HG02885 (cell line): ENCODE results near the gene LAMP2.
"Not testable (repeated sequence)": the region's sequence is repeated elsewhere in the genome, so short reads cannot be mapped to it uniquely, and the experiment has no call there.

Source experiments
- ATAC-seq: cut with Tn5 transposase; IDR thresholded peaks from one replicate; pipeline ENCODE4 v1.9.1; 2021; ENCODE audit warnings: mild to moderate bottlenecking; ENCODE audit not compliant: unreplicated experiment, poor library complexity

The LAMP2 gene

GRCh38 chrX:120468825-120469525, at the start of gene LAMP2:
LAMP2 (minus strand) TSS chrX:120469296; CDS start chrX:120469169, 127 bp downstream.
- peak; percentile 95 for ATAC-seq

GRCh38 chrX:120517936-120518335, 48.8 kb upstream of the LAMP2 start:
- no peak for ATAC-seq

DNA sequence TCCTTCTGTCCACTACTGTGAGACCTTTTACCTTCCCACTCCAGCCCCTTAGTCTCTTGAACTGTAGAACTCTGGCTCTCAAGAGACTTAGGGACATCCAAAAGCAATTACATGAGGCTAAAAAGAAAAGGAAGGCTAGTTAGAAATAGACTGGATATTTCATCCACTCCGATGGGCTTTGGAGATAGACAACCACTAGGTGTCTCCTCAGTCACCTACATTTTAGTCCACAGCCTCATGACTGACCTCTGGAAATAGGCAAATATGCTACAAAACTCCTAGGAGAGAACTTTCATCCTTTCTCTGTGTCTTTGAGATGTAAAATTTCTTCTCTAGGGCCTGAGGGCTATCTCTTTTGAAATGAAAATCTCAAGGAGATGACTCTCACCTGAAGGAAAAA, 45.1 kb upstream of the LAMP2 start:
- peak; percentile 60 for ATAC-seq

DNA sequence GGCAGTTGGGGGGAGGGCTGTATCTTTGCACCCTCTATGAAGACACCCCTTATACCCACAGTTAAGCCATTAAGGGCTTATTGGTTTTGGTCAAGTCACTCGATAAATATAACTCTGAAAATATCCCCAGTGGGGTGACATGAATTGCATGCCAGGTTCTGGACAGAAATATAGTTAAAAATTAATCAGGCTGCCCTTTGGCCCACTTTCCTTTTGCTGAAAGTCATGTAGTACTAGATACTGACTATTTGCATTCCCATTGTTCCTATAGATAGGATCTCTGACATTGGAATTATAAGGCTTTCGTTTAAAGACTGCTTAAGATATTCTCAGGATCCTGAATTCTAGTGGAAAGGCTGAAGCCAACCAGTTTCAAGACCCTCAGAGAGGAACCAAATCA, 43.5 kb upstream of the LAMP2 start:
- ATAC-seq: no peak

GRCh38 chrX:120512222-120512621, 43.1 kb upstream of the LAMP2 start:
- no peak for ATAC-seq

GRCh38 chrX:120504569-120504968, 35.5 kb upstream of the LAMP2 start:
- no peak for ATAC-seq

DNA sequence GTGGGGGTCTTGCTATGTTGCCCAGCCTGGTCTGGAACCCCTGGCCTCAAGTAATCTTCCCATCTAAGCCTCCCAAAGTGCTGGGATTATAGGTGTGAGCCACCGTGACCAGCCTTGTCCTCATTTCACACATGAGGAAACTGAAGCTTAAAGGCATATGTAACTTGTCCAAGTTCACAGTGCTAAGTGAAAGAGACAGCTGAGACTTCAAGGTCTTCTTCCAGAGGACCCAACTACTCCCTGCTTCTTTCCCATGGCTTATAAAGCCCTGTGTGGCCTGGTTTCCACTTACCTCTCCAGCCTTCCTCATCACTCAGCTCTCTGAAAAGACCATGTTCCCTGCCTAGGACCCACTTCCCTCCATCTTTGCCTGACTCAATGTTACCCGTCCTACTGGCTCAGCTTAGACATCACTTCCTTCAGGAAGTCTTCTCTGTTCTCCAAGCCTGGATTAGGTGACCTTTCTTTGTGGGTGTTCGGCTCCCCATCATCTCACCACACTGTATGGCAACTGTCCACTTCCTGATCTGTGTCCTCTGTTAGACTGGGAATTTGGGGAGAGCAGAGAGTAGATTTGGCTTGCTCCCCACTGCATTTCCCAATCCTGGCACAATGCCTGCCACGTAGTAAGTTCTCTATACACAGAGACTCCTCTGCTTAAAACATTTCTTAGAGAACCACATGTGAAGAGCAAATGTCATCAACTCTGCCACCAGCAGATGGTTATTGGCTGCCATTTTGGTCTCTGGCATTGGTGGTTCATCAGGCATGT, 30.4 kb upstream of the LAMP2 start:
- ATAC-seq: no peak

DNA sequence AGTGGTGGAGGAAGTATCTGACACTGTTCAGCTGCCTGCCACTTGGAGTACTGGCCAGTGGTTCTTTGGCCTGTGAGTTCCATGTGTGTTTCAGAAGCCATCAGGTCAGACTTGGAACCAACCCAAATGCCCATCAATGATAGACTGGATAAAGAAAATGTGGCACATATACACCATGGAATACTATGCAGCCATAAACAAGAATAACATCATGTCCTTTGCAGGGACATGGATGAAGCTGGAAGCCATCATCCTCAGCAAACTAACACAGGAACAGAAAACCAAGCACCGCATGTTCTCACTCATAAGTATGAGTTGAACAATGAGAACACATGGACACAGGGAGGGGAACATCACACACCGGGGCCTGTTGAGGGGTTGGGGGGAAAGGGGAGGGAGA, 21.0 kb upstream of the LAMP2 start:
- ATAC-seq: not testable (repeated sequence)

- ATAC-seq: no peak
Observed at GRCh38 chrX:120486786-120487185, 17.7 kb upstream of the LAMP2 start.

- ATAC-seq: peak; percentile 82
Observed at GRCh38 chrX:120485638-120486520, 16.8 kb upstream of the LAMP2 start.

GRCh38 chrX:120485315-120485637, 16.2 kb upstream of the LAMP2 start:
- ATAC-seq: peak; percentile 4

- no peak for ATAC-seq
Observed at GRCh38 chrX:120477453-120477852, 8.4 kb upstream of the LAMP2 start.

DNA sequence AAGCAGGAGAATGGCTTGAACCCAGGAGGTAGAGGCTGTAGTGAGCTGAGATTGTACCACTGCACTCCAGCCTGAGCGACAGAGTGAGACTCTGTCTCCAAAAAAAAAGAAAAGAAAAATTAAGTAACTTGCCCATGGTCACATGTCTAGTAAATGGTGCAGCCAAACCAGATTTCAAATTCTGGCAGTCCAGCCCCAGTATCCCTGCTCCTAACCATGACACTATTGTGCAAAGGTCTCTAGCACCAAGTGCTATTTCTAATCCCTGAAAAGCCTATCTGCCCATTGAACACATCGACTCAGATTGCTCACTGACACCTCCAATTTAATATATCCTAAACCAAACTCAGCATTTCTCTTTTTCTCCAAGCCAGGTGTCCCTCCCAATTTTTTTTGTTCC, 7.6 kb upstream of the LAMP2 start:
- ATAC-seq: no peak

DNA sequence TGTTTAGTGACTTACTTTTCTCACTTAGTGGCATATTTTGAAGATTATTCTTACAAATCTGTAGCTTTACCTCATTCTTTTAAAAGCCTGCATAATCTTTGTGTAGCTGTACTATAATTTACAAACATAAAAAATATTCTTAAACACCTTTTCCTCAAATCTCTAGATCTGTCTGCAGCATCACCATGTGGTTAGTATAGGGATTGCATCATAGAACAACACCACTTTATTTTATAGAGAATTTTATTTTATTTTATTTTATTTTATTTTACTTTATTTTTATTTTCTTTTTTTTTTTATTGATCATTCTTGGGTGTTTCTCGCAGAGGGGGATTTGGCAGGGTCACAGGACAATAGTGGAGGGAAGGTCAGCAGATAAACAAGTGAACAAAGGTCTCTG, 6.4 kb upstream of the LAMP2 start:
- ATAC-seq: not testable (repeated sequence)

DNA sequence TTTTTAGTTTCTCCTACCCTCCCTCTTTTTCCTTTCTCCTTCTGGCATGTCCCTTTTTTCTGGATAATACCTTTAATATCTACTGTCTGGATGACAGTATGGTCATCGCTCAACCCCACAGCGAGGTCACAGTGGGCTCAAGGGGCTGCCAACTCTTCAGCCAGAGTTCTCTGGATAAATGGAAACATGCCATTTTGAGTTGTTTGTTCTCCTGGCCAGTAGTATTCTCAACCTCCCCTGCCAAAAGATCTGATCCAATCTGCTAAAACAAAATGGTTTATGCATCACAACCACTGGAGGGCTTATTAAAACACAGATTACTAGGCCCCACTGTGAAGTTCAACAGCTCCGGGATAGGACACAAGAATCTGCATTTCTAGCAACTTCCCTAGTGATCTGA, 5.0 kb upstream of the LAMP2 start:
- no peak for ATAC-seq

DNA sequence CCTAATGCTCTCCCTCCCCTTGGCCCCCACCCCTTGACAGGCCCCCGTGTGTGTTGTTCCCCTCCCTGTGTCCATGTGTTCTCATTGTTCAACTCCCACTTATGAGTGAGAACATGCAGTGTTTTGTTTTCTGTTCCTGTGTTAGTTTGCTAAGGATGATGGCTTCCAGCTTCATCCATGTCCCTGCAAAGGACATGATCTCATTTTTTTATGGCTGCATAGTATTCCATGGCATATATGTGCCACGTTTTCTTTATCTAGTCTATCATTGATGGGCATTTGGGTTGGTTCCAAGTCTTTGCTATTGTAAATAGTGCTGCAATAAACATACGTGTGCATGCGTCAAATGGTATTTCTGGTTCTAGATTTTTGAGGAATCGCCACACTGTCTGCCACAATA, 561 bp upstream of the LAMP2 start:
- peak; percentile 7 for ATAC-seq

GRCh38 chrX:120468479-120468824, 644 bp downstream of the LAMP2 start:
- ATAC-seq: no peak

GRCh38 chrX:120468071-120468470, 1.0 kb downstream of the LAMP2 start:
- ATAC-seq: no peak

GRCh38 chrX:120464411-120464810, 4.7 kb downstream of the LAMP2 start:
- ATAC-seq: no peak

GRCh38 chrX:120463241-120463640, 5.9 kb downstream of the LAMP2 start:
- ATAC-seq: no peak

DNA sequence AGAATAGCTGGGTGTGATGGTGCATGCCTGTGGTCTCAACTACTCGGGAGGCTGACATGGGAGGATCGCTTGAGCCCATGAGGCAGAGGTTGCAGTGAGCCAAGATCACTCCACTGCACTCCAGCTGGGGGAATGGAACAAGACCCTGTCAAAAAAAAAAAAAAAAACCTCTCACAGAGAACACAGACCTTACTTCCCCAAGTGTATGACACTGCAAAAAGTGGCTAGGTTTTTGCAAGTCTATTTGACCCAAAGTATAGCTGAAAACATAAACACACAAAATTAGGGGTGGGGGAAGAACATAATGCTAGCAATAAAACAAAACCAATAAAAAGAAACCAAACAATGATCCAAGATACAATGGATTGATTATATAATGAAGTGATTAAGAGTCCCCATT, 6.7 kb downstream of the LAMP2 start:
- no peak for ATAC-seq
